GM18951 (cell line): Measurements from ENCODE around the gene DDX20.

Source experiments
- POLR2A ChIP-seq: IDR thresholded peaks from 4 replicates; pipeline ENCODE4 v1.6.1; 2011; ENCODE audit warnings: mild to moderate bottlenecking; ENCODE audit not compliant: insufficient read length, insufficient read depth; ENCODE audit errors: extremely low read depth
- in situ Hi-C: fragments of 300-500 bp; cut with MboI; formaldehyde crosslinking; loops from one replicate; pipeline ENCODE4 v1.12.0; 2022; ENCODE audit warnings: low sequenced_read_pairs, mixed read lengths, inconsistent platforms; ENCODE audit not compliant: unreplicated experiment

Gene DDX20

GRCh38 chr1:111745675-111746613 is 9.8 kb upstream of the DDX20 start:
- in situ Hi-C loops: no loop called here
- TF ChIP-seq POLR2A: no peak

- in situ Hi-C loops: no loop called here
- no peak for TF ChIP-seq POLR2A
These were observed 9.1 kb upstream of the DDX20 start for GRCh38 chr1:111746614-111746999.

DNA sequence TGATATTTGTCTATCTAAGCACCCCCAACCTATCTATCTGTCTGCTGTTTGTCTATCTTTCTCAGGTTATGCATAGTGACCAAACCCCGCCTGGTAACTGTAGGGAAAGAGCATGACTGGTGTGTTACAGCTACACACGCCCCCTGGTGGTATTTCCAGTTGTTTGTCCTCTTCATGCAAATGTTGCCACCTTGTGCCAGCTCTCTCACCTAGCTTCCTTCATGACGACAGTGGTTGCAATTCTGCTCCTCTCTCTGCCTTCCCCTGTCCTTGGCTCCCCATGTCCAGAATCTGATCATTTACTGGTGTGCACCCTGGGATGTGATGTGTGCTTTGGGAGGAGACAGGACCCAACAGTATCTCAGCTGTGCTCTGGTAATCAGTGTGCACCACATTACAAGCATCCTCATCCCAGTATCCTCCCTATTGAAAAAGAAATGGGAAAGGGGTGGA is 8.4 kb upstream of the DDX20 start:
- no peak for TF ChIP-seq POLR2A
- in situ Hi-C loops: no loop called here

GRCh38 chr1:111747947-111748346 is 7.8 kb upstream of the DDX20 start:
- TF ChIP-seq POLR2A: no peak
- in situ Hi-C loops: no loop called here

- in situ Hi-C loops: loop anchor here (10.0 to 25.0 kb wide), 2 partner anchors 275 to 512 kb away; partner anchors contain the start of genes C1orf162 and CHI3L2
- no peak for TF ChIP-seq POLR2A
These were observed 6.1 kb upstream of the DDX20 start for GRCh38 chr1:111749628-111750027.

DNA sequence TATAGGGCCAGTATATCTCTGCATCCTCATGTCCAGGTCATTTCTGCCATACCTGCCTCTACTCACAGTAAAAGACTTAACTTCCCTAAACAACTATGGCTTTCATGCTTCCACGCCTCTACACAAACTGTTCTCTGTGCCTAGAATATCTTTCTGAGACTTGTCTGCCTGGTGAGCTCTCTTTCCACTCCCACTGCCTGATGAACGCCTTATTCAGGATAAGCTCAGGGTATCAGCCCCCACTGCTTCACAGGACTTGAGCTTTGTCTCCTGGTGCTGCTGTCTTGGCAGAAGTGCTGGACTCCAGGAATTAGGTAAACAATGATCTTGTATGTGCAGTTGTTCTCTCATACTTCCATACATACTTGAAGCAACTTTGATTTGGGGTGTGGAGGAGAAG is 4.8 kb upstream of the DDX20 start:
- no peak for TF ChIP-seq POLR2A
- in situ Hi-C loops: loop anchor here (10.0 to 25.0 kb wide), 2 partner anchors 276 to 514 kb away; partner anchors contain the start of genes C1orf162 and CHI3L2

DNA sequence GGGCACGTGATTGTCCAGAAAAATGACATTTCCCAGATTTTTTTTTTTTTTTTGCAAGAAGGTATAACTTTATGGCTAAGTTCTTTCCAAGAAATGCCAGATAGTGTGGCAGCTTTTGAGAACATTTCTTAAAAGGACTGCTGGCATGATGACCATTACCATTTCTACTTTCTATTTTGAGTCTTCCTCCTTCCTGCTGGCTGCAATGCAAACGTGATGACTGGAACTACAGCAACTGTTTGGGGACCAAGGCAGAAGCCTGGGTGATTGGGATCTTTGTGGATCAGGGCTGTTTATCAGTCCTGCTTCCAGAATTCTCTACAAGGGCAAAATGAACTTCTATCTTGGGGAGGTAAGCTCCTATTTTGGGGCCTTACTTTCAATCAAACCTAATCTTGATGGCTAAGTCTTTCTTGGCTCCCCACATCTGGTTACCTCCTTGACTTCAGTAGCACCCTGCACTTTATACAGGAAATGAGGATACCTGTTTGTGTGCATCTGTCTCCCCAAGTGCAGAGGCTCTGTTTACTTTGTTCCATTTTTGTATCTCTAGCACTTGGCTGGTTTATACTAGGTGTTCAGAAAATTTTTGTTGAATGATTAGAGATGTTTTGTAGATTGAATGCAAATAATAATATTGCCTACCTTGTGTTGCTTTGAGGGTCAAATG is 3.7 kb upstream of the DDX20 start:
- in situ Hi-C loops: loop anchor here (10.0 to 25.0 kb wide), 2 partner anchors 277 to 515 kb away; partner anchors contain the start of genes C1orf162 and CHI3L2
- TF ChIP-seq POLR2A: no peak

- TF ChIP-seq POLR2A: no peak
- in situ Hi-C loops: loop anchor here (10.0 to 25.0 kb wide), 2 partner anchors 280 to 518 kb away; partner anchors contain the start of genes C1orf162 and CHI3L2
These were observed 744 bp upstream of the DDX20 start for GRCh38 chr1:111754984-111755330.

DNA sequence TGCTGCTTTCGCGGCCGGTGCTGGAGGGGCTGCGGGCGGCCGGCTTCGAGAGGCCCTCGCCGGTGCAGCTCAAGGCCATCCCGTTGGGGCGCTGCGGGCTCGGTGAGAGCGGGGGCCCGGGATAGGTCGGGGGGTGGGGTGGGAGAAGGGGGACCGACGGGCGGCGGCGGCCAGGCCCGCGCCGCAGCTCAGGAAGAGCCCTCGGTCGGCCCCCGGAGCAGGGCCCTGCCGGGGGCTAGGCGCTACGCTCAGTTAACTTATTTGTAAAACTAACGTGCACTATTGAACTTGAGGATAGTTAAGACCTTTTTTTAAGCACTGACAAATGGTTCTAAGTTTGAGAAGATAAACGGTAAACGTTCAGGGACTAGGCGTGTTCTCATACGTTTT is 418 bp downstream of the DDX20 start:
- TF ChIP-seq POLR2A: no peak
- in situ Hi-C loops: loop anchor here (10.0 to 25.0 kb wide), 2 partner anchors 281 to 519 kb away; partner anchors contain the start of genes C1orf162 and CHI3L2

DNA sequence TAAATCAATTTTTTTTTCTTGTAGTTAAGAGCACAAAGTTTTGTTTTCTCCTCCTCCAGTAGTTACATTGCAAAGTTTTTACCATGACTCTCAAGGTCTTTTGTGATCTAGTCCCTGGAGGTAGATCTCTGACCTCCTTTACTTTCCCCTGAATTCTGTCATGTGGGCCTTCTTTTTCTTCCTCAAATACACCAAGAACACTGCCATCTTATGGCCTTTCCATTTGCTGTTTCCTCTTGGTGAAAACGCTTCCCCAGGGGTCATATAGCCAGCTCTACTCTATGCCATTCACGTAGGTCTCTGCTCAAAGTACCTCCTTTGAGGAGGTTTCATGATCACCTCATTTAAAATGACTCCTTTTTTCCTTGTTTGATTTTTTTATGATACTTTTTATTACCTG is 2.7 kb downstream of the DDX20 start:
- TF ChIP-seq POLR2A: no peak
- in situ Hi-C loops: loop anchor here (10.0 to 25.0 kb wide), 2 partner anchors 284 to 521 kb away; partner anchors contain the start of genes C1orf162 and CHI3L2

GRCh38 chr1:111761717-111762116 is 6.0 kb downstream of the DDX20 start:
- in situ Hi-C loops: loop anchor here (25.0 kb wide), 1 partner anchor 524 kb away; the partner anchor contains the start of gene CHI3L2
- no peak for TF ChIP-seq POLR2A

- in situ Hi-C loops: loop anchor here (25.0 kb wide), 1 partner anchor 525 kb away; the partner anchor contains the start of gene CHI3L2
- TF ChIP-seq POLR2A: no peak
These were observed 6.6 kb downstream of the DDX20 start for GRCh38 chr1:111762332-111762731.

GRCh38 chr1:111768023-111768422 is 12.3 kb downstream of the DDX20 start:
- in situ Hi-C loops: loop anchor here (25.0 kb wide), 1 partner anchor 531 kb away; the partner anchor contains the start of gene CHI3L2
- no peak for TF ChIP-seq POLR2A
